OCI-LY1 (cell line): ENCODE results near the gene CHST12.

Source experiments
- H2AFZ ChIP-seq: fragments of 200-600 bp; sonication (generic), shearing (Covaris generic); 2 replicates; pipeline ENCODE4 v1.6.0; 2014; ENCODE audit warnings: antibody characterized with exemption, mild to moderate bottlenecking, low read length
- H3F3A ChIP-seq: fragments of 200-600 bp; sonication (generic), shearing (Covaris generic); 2 replicates; pipeline ENCODE4 v1.6.0; 2014; ENCODE audit warnings: mild to moderate bottlenecking, antibody characterized with exemption, low read length, moderate library complexity; ENCODE audit not compliant: insufficient read depth
- H3K27ac ChIP-seq: fragments of 200-600 bp; sonication (generic); 2 replicates; pipeline ENCODE4 v1.5.1; 2014; ENCODE audit warnings: low read length, mixed run types, mild to moderate bottlenecking, low read depth; ENCODE audit not compliant: poor library complexity, severe bottlenecking
- H3K27me3 ChIP-seq: fragments of 200-600 bp; sonication (generic); 2 replicates; pipeline ENCODE4 v1.6.0; 2014; ENCODE audit warnings: antibody characterized with exemption, mild to moderate bottlenecking, low read length, moderate library complexity; ENCODE audit not compliant: insufficient read depth
- H3K36me3 ChIP-seq: fragments of 200-600 bp; sonication (generic); 2 replicates; pipeline ENCODE4 v1.6.1; 2014; ENCODE audit warnings: mild to moderate bottlenecking, antibody characterized with exemption, low read length, moderate library complexity, mixed read lengths; ENCODE audit not compliant: insufficient read depth
- H3K4me1 ChIP-seq: fragments of 200-600 bp; sonication (generic); 2 replicates; pipeline ENCODE4 v1.5.1; 2014; ENCODE audit warnings: mild to moderate bottlenecking, low read length, moderate library complexity; ENCODE audit not compliant: insufficient read depth, severe bottlenecking
- H3K4me2 ChIP-seq: fragments of 200-600 bp; sonication (generic), shearing (Covaris generic); 2 replicates; pipeline ENCODE4 v1.6.1; 2014; ENCODE audit warnings: low read length
- H3K4me3 ChIP-seq: fragments of 200-600 bp; sonication (generic); 2 replicates; pipeline ENCODE4 v1.5.1; 2014; ENCODE audit warnings: low read length, low read depth, mild to moderate bottlenecking, mixed read lengths; ENCODE audit not compliant: poor library complexity, severe bottlenecking
- H3K79me2 ChIP-seq: fragments of 200-600 bp; shearing (Covaris generic); 2 replicates; pipeline ENCODE4 v1.6.1; 2016; ENCODE audit warnings: mixed run types, low read length, mixed read lengths; ENCODE audit not compliant: insufficient read depth
- H3K9ac ChIP-seq: fragments of 200-600 bp; sonication (generic), shearing (Covaris generic); 2 replicates; pipeline ENCODE4 v1.6.1; 2014; ENCODE audit warnings: mild to moderate bottlenecking, low read length, mixed read lengths
- H3K9me2 ChIP-seq: fragments of 200-600 bp; sonication (generic), shearing (Covaris generic); 2 replicates; pipeline ENCODE4 v1.6.1; 2014; ENCODE audit warnings: low read depth, mild to moderate bottlenecking, low read length, mixed read lengths
- H3K9me3 ChIP-seq: fragments of 200-600 bp; shearing (Covaris generic); 2 replicates; pipeline ENCODE4 v1.6.1; 2014; ENCODE audit warnings: low read length, mixed read lengths
- H4K20me1 ChIP-seq: fragments of 200-600 bp; sonication (generic), shearing (Covaris generic); 2 replicates; pipeline ENCODE4 v1.6.0; 2016; ENCODE audit warnings: mild to moderate bottlenecking, low read length; ENCODE audit not compliant: insufficient read depth
- EZH2 ChIP-seq: fragments of 200-600 bp; sonication (generic), shearing (Covaris generic); IDR thresholded peaks from 2 replicates; pipeline ENCODE4 v1.8.0; 2017; ENCODE audit warnings: borderline replicate concordance, mixed run types, mild to moderate bottlenecking, antibody characterized with exemption, low read length, moderate library complexity, mixed read lengths
- TF ChIP-seq, protein P1 (sequence below): fragments of 200-600 bp; sonication (generic), shearing (Covaris generic); IDR thresholded peaks from 2 replicates; pipeline ENCODE4 v1.5.1; 2017; ENCODE audit warnings: mild to moderate bottlenecking, antibody characterized with exemption, low read length, moderate library complexity, mixed read lengths

CHST12 gene

DNA sequence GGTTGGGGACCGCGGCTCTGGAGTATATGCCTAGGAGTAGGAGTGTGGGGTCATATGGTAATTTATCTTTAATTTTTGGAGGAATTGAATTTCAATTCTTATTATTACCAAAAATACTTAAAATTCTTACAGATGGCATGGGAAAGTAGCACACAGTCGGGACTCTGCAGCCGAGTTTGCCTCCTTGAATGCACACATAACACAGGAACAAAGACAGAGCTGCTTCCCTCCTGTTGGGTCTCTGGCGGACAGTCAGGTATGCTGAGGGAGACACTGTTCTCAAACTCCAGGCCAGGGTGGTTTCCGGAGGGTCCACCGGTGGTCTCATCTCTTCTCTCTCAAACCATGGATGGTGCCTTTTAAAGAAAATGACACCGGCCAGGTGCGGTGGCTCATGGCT lies 40.1 kb downstream of the CHST12 start:
- Histone ChIP-seq H4K20me1 (no peaks in the 10 kb centered on the region), H2AFZ (no peak overlapping the region), H3K9me2 (no peaks in the 10 kb centered on the region), H3K4me1 (no peaks in the 10 kb centered on the region), H3F3A (no peaks in the 10 kb centered on the region), H3K27ac (no peak overlapping the region), H3K4me2 (no peak overlapping the region), H3K27me3 (no peaks in the 10 kb centered on the region), H3K79me2 (no peaks in the 10 kb centered on the region), H3K9me3 (no peaks in the 10 kb centered on the region), H3K4me3 (no peak overlapping the region), H3K9ac (no peak overlapping the region), H3K36me3 (no peaks in the 10 kb centered on the region)
- TF ChIP-seq EZH2, result no peak
- TF ChIP-seq, protein P1, sequence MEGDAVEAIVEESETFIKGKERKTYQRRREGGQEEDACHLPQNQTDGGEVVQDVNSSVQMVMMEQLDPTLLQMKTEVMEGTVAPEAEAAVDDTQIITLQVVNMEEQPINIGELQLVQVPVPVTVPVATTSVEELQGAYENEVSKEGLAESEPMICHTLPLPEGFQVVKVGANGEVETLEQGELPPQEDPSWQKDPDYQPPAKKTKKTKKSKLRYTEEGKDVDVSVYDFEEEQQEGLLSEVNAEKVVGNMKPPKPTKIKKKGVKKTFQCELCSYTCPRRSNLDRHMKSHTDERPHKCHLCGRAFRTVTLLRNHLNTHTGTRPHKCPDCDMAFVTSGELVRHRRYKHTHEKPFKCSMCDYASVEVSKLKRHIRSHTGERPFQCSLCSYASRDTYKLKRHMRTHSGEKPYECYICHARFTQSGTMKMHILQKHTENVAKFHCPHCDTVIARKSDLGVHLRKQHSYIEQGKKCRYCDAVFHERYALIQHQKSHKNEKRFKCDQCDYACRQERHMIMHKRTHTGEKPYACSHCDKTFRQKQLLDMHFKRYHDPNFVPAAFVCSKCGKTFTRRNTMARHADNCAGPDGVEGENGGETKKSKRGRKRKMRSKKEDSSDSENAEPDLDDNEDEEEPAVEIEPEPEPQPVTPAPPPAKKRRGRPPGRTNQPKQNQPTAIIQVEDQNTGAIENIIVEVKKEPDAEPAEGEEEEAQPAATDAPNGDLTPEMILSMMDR, result no peak

DNA sequence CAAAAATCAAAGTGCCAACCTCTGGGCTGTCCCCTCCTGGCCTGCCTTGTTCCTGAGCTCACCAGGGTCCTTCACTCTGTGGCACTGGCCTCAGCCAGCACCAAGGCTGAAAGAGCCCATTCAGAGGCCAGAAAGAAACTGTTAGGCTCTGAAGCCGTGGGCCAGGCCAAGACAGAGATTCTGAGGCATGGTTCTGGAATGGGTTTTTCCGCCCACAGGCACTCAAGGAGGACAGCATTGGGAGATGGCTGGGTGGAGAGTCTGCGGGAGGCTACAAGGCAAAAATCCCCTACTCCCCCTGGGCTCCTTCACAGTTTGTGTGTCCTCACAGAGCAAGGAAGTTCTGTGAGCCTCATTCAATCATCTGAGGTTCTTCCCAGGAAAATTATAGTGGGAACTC lies 41.1 kb downstream of the CHST12 start:
- H3K9me3 ChIP-seq, result no peaks in the 10 kb centered on the region
- no peaks in the 10 kb centered on the region for H3K4me1 ChIP-seq
- no peaks in the 10 kb centered on the region for H3K9me2 ChIP-seq
- H3K27me3 ChIP-seq, result no peaks in the 10 kb centered on the region
- H3K4me3 ChIP-seq, result no peak overlapping the region
- H3K27ac ChIP-seq, result no peak overlapping the region
- no peak overlapping the region for H2AFZ ChIP-seq
- no peaks in the 10 kb centered on the region for H3K36me3 ChIP-seq
- no peak overlapping the region for H3K4me2 ChIP-seq
- TF ChIP-seq, protein P1, result no peak
- no peak for TF ChIP-seq EZH2
- no peaks in the 10 kb centered on the region for H3K79me2 ChIP-seq
- no peaks in the 10 kb centered on the region for H4K20me1 ChIP-seq
- H3F3A ChIP-seq, result no peaks in the 10 kb centered on the region
- no peak overlapping the region for H3K9ac ChIP-seq

DNA sequence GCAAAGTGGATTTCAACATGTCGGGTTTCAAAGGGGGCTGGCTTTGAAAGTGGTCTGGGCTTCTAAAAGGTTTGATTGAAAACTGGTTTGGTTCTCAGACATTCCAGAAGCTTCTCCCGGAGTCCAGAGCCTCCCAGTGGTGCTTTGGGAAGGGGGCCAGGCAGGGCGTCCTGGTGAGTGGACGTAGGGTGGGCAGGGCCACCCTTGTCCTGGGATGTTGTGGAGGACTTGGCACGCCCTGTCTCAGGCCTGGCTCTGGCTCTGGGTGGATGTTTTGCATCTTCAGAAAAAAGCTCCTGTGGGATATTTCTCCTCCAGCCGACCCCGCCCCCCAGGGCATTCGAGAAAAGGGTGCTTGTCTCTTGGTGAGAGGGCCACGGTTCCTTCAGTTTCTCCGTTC lies 41.6 kb downstream of the CHST12 start:
- Histone ChIP-seq H3K9me2 (no peaks in the 10 kb centered on the region), H3K4me2 (no peak overlapping the region), H3K27ac (no peak overlapping the region), H3F3A (no peaks in the 10 kb centered on the region), H3K36me3 (no peaks in the 10 kb centered on the region), H3K27me3 (no peaks in the 10 kb centered on the region), H3K79me2 (no peaks in the 10 kb centered on the region), H3K9me3 (no peaks in the 10 kb centered on the region), H4K20me1 (no peaks in the 10 kb centered on the region), H3K4me1 (no peaks in the 10 kb centered on the region), H3K4me3 (no peak overlapping the region), H3K9ac (no peak overlapping the region), H2AFZ (no peak overlapping the region)
- TF ChIP-seq EZH2, result no peak
- TF ChIP-seq, protein P1, result no peak
